DMS114 treated with DMSO at 0.1 percent for 48 hours (cell line): ENCODE data around the gene SPI1.

Source experiments
- DNase-seq: peaks from one replicate; lab custom pipeline; 2025; ENCODE audit not compliant: unreplicated experiment; lab: John Stamatoyannopoulos, UW

SPI1 gene

GRCh38 chr11:47378010-47378835 lies at the start of gene SPI1:
Gene SPI1 (minus strand): TSS chr11:47378547. CDS start chr11:47378353, 194 bp downstream.
- no peak for DNase-seq

- DNase-seq: peak; percentile 89
These were observed 48.0 kb upstream of the SPI1 start, which contains the start of gene PSMC3 for GRCh38 chr11:47426062-47426956. Gene PSMC3 (minus strand): TSS chr11:47426439. CDS start chr11:47426279, 160 bp downstream.

DNA sequence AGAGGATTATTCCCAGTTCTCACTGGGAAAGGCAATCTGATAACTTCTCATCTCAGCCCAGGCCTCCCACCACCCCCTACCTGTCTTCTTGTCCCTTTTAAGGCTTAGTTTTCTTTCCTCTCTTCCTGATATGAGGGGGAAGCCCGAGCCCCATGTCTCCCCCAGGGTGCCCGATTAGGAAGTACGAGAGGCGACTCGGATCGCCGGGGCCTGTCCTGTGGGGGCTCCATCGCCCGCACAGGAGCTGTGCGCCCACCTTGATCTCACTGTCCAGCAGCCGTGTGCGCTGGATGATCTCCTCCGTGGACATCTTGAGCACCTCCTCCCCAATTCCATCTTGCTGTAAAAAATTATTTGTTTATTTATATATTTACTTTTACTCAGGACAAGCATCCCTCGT lies 47.3 kb upstream of the SPI1 start:
- no peak for DNase-seq

GRCh38 chr11:47418454-47419259 lies 40.3 kb upstream of the SPI1 start:
- DNase-seq: no peak

GRCh38 chr11:47417712-47418111 lies 39.4 kb upstream of the SPI1 start:
- DNase-seq: no peak

- no peak for DNase-seq
These were observed 37.7 kb upstream of the SPI1 start for GRCh38 chr11:47415949-47416472.

GRCh38 chr11:47415091-47415854 lies 36.9 kb upstream of the SPI1 start:
- DNase-seq: no peak

DNA sequence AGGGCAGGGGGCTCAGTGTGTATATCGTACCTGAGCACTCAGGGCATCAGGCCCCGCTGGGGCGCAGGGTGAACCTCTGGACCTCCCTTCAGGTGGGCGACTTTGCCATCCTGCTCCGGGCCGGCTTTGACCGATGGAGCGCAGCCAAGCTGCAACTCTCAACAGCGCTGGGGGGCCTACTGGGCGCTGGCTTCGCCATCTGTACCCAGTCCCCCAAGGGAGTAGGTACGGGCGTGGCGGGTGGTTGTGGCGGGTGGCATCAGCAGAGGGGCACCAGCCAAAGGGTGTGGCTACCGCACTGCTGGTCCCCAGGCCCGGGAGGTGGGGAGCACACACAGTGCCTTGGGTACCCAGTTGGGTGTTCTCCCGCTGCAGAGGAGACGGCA lies 36.3 kb upstream of the SPI1 start:
- no peak for DNase-seq

DNA sequence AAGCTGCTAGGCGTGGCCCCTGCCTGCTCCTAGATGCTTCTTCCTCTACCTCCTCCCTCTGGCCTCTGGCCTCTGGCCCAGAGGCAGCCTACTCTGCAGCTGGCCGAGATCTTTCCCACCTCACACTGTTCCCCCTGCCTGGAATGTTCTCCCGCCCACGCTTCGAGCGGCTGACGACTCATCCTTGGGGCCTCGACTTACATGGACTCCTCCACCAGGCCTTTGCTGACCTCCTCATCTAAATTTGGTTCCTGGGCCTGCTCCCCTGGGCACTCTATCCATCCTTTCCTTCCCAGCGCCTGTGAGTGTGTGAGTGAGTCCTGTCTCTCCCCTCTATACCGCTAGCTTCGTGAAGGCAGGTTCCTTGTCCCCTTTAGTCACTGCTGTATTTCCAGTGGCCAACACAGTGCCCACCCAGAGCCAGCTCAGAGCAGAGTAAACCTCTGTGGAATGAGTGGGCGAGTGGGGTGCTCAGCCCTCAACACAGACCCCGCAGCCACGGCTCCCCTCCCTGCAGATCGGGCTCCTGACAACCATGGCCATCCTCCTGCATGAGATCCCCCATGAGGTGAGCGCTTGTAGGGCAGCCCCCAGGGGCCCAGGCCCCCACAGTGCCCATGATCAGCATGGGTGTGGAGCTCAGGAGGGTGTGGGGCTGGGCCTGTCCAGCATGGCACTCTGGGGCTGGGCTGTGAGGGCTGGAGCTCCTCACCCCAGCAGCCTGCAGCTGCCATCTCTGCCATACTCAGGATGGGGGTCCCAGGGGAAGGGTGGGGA lies 35.7 kb upstream of the SPI1 start:
- no peak for DNase-seq

GRCh38 chr11:47413351-47413750 lies 35.0 kb upstream of the SPI1 start:
- no peak for DNase-seq

GRCh38 chr11:47411884-47412746 lies 33.8 kb upstream of the SPI1 start:
- DNase-seq: no peak

DNA sequence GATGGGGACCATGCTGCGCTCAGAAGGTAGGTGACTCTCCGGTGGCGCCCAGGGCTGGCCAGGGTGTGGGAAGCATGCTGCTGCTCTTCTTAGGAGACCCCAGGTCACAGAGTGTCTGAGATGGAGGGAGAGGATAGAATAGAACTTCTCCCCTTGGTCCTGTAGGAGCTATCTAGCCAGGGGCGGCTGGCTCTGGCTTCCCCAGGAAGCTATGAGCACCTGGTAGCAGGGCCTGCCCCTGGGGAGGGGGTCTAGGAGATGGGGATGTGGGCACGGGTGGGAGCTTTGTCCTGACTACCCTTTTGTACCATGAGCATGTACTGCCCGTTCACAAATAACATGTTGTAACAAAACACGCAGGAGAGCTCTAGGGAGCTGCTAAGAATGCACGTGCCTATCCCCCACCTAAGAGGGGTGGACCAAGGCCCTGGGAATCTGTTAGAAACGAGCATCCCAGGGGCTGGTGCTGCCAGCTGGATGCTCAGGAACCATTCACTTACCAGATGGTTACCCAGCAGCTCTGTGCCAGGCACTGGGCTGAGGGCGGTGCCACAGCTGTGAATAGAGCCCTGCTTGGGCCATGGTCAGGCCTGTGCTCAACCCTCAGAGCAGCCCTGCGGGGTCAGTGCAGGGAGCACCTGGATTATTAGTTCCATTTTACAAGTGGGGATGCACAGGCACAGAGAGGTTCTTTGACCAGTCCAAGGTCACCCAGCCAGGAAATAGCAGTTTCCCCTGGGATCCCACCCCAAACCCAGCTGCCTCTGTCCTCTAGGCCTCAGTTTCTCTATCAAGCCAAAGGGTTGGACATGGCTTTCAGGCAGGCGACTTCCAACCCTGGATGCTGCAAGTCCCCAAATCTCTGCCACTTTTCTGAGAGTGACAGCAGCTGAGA lies 32.3 kb upstream of the SPI1 start:
- no peak for DNase-seq

- no peak for DNase-seq
These were observed 31.4 kb upstream of the SPI1 start for GRCh38 chr11:47409440-47410369.

DNA sequence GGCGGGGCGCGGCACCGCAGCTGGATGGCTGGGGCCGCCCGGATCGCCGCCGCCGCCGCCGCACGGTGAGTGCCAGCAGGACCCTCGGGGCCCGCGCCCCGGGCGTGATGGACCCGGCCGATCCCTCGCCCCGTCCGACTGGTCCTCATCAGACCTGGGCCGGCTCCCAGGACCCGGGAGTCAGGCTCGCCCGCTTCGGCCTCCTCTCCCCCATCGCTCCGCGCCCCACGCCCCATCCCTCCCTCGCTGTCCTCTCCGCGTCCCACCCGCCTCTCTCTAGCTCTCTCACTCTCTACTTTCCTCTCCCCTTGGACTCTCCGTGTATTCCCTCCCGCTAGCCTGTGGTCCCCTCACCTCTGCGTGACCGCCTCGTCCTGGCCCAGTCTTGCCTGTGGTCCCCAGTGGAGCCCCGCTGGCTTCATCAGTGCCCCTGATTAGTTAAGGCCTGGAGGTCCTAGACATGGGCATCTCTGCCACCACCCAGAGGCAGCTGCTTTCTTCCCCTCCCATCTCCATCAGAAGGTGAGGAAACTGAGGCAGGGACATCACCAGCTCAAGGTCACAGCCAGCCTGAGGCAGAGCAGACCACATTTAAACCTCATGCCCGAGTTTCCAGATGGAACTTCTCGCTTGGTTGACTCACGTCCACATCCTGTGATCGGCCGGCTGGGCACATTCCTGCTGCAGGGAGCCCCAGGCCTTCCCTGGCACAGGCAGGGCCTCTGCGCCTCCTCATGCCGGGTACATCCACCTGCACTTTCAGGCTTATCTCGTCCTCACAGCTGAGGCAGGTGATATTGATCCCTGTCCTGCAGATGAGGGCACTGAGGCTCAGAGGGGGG lies 30.5 kb upstream of the SPI1 start:
- DNase-seq: no peak
